GM18499 (cell line): ENCODE data around the gene ZMAT5.
"Not testable (repeated sequence)": the region's sequence is repeated elsewhere in the genome, so short reads cannot be mapped to it uniquely, and the experiment has no call there.

ENCODE experiments used
- ATAC-seq: cut with Tn5 transposase; IDR thresholded peaks from one replicate; pipeline ENCODE4 v1.9.1; 2021; ENCODE audit warnings: moderate number of reproducible peaks; ENCODE audit not compliant: insufficient read depth, unreplicated experiment

The ZMAT5 gene

GRCh38 chr22:29757096-29757495 is 9.7 kb downstream of the ZMAT5 start:
- no peak for ATAC-seq

GRCh38 chr22:29756341-29756740 is 10.5 kb downstream of the ZMAT5 start:
- ATAC-seq, result no peak

- ATAC-seq, result no peak
Measured at GRCh38 chr22:29755889-29756288, 10.9 kb downstream of the ZMAT5 start.

- ATAC-seq, result not testable (repeated sequence)
Measured at GRCh38 chr22:29754658-29755395, 12.0 kb downstream of the ZMAT5 start.

GRCh38 chr22:29753808-29754657 is 12.8 kb downstream of the ZMAT5 start:
- no peak for ATAC-seq

- no peak for ATAC-seq
Measured at GRCh38 chr22:29751669-29752068, 15.1 kb downstream of the ZMAT5 start.

- ATAC-seq, result no peak
Measured at GRCh38 chr22:29750559-29751538, 16.0 kb downstream of the ZMAT5 start.

GRCh38 chr22:29750029-29750428 is 16.8 kb downstream of the ZMAT5 start:
- ATAC-seq, result no peak

GRCh38 chr22:29748248-29748893 is 18.4 kb downstream of the ZMAT5 start:
- no peak for ATAC-seq

GRCh38 chr22:29747832-29748231 is 19.0 kb downstream of the ZMAT5 start:
- no peak for ATAC-seq

- ATAC-seq, result no peak
Measured at GRCh38 chr22:29744902-29745301, 21.9 kb downstream of the ZMAT5 start.

- no peak for ATAC-seq
Measured at GRCh38 chr22:29742326-29742725, 24.5 kb downstream of the ZMAT5 start.

GRCh38 chr22:29741926-29742325 is 24.9 kb downstream of the ZMAT5 start:
- no peak for ATAC-seq

- ATAC-seq, result no peak
Measured at GRCh38 chr22:29740216-29740615, 26.6 kb downstream of the ZMAT5 start.

- no peak for ATAC-seq
Measured at GRCh38 chr22:29739346-29739875, 27.4 kb downstream of the ZMAT5 start.

GRCh38 chr22:29738118-29738815 is 28.5 kb downstream of the ZMAT5 start:
- ATAC-seq, result no peak

- ATAC-seq, result no peak
Measured at GRCh38 chr22:29737251-29738117, 29.3 kb downstream of the ZMAT5 start.

- no peak for ATAC-seq
Measured at GRCh38 chr22:29735416-29735815, 31.4 kb downstream of the ZMAT5 start.
